DOHH2 (cell line): ENCODE data around the gene ACSM2A.

ENCODE experiments used
- CTCF ChIP-seq: fragments of 200-600 bp; sonication (generic); IDR thresholded peaks from one replicate; pipeline ENCODE4 v1.5.1; 2014; ENCODE audit warnings: antibody characterized with exemption, mild to moderate bottlenecking, low read depth, low read length; ENCODE audit not compliant: poor library complexity, severe bottlenecking
- EZH2phosphoT487 ChIP-seq: fragments of 200-600 bp; sonication (generic); IDR thresholded peaks from 2 replicates; pipeline ENCODE4 v1.6.1; 2017; ENCODE audit warnings: borderline replicate concordance, mild to moderate bottlenecking, antibody characterized with exemption, low read length, moderate library complexity, mixed read lengths

GRCh38 chr16:20517149-20517548 is 65.8 kb downstream of the ACSM2A start:
- TF ChIP-seq CTCF (no peak), EZH2phosphoT487 (no peak)
